Jurkat, Clone E6-1 (cell line): ENCODE measurements around the gene SELP. TPM values are rescaled to one million over a fixed set of nuclear protein-coding genes. Genes with fewer than 3 reads are reported as not detected.
"Not testable (repeated sequence)": the region's sequence is repeated elsewhere in the genome, so short reads cannot be mapped to it uniquely, and the experiment has no call there.

Experiments used
- DNase-seq: peaks from one replicate; pipeline ENCODE4 v3.0.0-alpha.2; 2011; ENCODE audit warnings: low read depth, low spot score
- H3K4me3 ChIP-seq: 2 replicates; pipeline ENCODE4 v1.5.1; 2011; ENCODE audit warnings: mild to moderate bottlenecking, low read length, control low read depth, moderate library complexity
- polyA plus RNA-seq: library from polyadenylated mRNA; unstranded; fragments of >200 nt; gene quantifications from one replicate; pipeline ENCODE4 v1.2.1, GENCODE V29; 2012; ENCODE audit warnings: missing spikeins; ENCODE audit not compliant: insufficient read length, insufficient read depth

SELP gene
- polyA plus RNA-seq: 0.91 TPM

DNA sequence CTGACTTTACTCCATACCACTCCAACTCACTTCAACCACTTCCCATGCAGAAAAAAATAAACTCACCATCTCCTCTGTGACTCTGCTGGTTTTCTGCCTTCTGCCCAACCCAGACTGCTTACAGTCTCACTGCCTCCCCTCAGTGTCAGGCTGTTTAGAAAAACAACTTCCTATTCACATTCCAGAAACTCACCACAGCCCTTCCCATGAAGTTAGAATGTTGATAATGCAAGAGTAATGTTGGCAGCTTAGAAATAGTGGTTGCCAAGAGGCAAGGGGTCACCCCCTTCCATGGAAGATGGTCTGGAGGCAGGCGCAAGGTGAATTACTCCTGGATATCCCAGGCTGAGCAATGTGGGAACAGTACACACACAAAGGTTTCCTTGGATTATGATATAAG, at the start of gene SELP:
Gene SELP (minus strand): TSS at position 119 of the 400 bp plus-strand sequence. CDS start 50 bp downstream, at position 69.
- H3K4me3 ChIP-seq: no peak within 1 kb of the TSS
- no peak for DNase-seq

- H3K4me3 ChIP-seq: no peak overlapping the region
- no peak for DNase-seq
These were observed 49.8 kb upstream of the SELP start for GRCh38 chr1:169679692-169680091.

DNA sequence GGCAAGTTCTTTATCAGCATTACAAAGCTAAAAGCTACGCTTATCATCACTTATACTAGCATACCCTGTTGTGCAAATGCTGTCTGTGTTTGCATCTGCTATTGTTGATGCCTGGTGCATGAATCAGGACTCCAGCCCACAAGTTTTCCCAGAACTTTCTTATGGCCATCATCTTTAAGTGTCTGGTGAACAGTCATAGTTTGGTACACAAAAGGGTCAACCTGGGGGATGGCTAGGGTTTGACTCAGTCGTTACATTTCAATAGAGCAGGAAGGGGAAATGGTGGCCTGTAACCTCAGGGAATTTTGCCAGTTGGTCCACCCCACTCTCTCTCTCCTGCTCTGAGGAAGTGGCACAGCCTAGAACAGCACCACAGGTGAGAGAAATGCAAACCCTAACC, 46.1 kb upstream of the SELP start:
- DNase-seq: no peak
- no peak overlapping the region for H3K4me3 ChIP-seq

- no peak for DNase-seq
- H3K4me3 ChIP-seq: no peak overlapping the region
These were observed 40.9 kb upstream of the SELP start for GRCh38 chr1:169670836-169671235.

- DNase-seq, H3K4me3 ChIP-seq: not testable (repeated sequence)
These were observed 40.3 kb upstream of the SELP start for GRCh38 chr1:169670244-169670643.

GRCh38 chr1:169667699-169668596, 38.0 kb upstream of the SELP start:
- DNase-seq, H3K4me3 ChIP-seq: not testable (repeated sequence)

GRCh38 chr1:169667227-169667639, 37.3 kb upstream of the SELP start:
- not testable (repeated sequence) for DNase-seq, H3K4me3 ChIP-seq

GRCh38 chr1:169662680-169663079, 32.8 kb upstream of the SELP start:
- H3K4me3 ChIP-seq, DNase-seq: not testable (repeated sequence)

DNA sequence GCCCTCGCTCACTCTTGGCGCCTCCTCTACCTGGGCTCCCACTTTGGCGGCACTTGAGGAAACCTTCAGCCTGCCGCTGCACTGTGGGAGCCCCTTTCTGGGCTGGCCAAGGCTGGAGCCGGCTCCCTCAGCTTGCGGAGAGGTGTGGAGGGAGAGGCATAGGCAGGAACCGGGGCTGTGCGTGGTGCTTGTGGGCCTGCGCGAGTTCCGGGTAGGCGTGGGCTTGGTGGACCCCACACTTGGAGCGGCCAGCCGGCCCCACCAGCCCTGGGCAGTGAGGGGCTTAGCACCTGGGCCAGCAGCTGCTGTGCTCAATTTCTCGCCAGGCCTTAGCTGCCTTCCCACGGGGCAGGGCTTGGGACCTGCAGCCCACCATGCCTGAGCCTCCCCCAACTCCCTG, 31.1 kb upstream of the SELP start:
- not testable (repeated sequence) for H3K4me3 ChIP-seq, DNase-seq

DNA sequence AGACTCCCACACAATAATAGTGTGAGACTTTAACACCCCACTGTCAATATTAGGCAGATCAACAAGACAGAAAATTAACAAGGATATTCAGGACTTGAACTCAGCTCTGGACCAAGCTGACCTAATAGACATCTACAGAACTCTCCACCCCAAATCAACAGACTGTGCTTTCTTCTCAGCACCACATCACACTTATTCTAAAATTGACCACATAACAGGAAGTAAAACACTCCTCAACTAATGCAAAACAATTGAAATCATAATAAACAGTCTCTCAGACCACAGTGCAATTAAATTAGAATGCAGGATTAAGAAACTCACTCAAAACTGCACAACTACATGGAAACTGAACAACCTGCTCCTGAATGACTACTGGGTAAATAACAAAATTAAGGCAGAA, 28.9 kb upstream of the SELP start:
- not testable (repeated sequence) for H3K4me3 ChIP-seq, DNase-seq

DNA sequence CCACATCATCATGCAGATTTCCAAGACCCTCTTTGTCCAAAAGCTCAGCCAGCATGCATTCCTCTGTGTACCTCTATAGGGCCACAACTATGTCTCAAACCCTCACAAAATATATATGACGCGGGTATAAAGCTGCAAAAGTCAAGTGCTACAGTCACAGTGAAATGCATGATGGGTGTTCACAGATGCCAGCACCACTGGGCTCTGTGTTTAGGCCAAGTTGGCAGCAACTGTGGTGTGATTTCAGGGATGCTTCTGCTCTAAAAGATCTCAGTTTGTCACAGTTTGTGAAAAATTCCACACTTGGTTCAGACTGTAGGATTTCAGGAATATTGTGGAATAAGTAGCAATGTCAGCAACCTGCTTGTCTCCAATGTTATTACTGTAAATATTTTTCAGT, 23.9 kb upstream of the SELP start:
- no peak for DNase-seq
- H3K4me3 ChIP-seq: no peak overlapping the region

DNA sequence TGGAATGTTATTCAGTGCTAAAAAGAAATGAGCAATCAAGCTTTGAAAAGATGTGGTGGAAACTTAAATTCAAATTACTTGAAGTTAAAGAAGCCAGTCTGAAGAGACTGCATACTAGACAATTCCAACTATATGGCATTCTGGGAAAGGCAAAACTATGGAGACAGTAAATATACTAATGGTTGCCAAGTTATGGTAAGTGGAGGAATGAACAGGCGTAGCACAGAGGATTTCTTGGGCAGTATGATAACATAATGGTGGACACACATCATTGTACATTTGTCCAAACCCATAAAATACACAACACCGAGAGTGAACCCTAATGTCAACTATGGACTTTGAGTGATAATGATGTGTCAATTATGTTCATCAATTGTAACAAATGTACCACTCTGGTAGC, 21.1 kb upstream of the SELP start:
- no peak for DNase-seq
- no peak overlapping the region for H3K4me3 ChIP-seq

GRCh38 chr1:169650551-169650950, 20.6 kb upstream of the SELP start:
- no peak overlapping the region for H3K4me3 ChIP-seq
- DNase-seq: no peak

GRCh38 chr1:169648709-169649108, 18.8 kb upstream of the SELP start:
- no peak overlapping the region for H3K4me3 ChIP-seq
- DNase-seq: no peak

- no peak for DNase-seq
These were observed 18.3 kb upstream of the SELP start for GRCh38 chr1:169648187-169648586.

DNA sequence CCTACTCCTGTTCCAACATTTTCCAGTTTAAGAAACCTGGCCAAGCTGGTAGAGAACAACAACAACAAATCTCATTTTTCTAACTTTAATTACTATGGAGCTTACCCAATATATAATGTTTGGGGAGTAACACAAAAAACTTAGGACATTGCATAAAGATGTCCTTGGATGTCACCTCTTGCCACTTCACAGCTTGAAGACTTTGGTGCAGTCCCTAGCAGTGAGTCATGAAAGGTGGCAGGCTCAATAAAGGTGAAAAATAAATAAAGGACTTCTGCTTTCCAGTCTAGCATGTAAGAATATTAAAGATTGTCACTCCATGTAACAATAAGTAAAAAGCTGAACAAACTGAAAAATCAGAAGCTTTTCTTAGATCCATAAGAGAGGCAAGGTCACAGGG, 17.6 kb upstream of the SELP start:
- no peak for DNase-seq
- no peak overlapping the region for H3K4me3 ChIP-seq

More at GRCh38 chr1:169648187-169648586, 18.3 kb upstream of the SELP start:
- no peak overlapping the region for H3K4me3 ChIP-seq

DNA sequence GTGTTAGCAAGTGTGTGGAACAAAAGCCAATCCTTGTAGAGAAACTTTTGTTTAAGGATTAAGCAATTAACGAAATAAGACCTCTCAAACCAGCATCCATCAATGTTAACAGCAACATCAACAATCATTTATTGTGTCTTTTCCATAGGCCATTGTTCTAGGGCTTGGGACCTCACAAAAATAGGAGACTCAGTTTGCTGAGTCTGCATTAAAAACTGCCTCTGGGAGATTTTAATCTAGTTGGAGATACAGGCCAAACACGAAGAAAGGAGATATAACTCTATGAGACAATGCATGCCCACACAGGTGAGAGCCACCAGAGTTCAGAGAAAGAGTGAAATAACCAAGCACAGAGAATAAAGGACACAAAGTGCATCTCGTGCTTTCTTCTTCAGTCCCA, 14.4 kb upstream of the SELP start:
- no peak overlapping the region for H3K4me3 ChIP-seq
- DNase-seq: no peak

GRCh38 chr1:169634877-169635276, 5.0 kb upstream of the SELP start:
- no peak for DNase-seq
- H3K4me3 ChIP-seq: no peak overlapping the region

DNA sequence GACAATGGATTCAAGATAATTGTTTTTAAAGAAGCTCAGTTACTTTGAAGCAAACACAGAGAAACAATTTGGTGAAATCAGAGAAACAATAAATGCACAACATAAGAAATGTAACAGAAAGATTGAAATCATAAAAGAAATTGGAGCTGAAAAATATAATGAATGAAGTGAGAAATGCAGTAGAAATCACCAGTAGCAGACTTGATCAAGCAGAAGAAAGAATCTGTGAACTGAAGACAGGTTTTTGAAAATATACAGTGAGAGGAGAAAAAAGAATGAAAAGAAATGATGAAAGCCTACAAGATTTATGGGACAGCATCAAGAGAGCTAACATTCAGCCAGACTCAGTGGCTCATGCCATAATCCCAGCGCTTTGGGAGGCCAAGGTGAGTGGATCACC, 4.2 kb upstream of the SELP start:
- no peak for DNase-seq
- H3K4me3 ChIP-seq: no peak overlapping the region

DNA sequence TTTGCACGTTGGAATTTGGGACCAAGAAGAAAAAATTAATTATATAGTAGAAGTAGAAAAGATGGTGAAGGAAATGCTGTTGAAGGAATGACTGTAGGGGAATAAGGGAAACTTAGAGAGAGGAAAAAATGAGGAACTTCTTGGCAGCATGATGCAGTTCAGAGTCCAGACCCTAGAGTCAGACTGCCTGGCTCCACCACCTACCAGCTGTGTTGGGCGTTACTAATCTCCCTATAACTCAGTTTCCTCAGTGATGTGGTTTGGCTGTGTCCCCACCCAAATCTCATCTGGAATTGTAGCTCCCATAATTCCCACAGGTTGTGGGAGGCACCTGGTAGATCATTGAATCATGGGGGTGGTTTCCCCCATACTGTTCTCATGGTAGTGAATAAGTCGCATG, 1.3 kb upstream of the SELP start:
- no peak for DNase-seq
- H3K4me3 ChIP-seq: no peak overlapping the region

- H3K4me3 ChIP-seq: no peak overlapping the region
- DNase-seq: no peak
These were observed 5.0 kb downstream of the SELP start for GRCh38 chr1:169624912-169625311.
